ENCODE results near the gene TMEM169.

Gene TMEM169

DNA sequence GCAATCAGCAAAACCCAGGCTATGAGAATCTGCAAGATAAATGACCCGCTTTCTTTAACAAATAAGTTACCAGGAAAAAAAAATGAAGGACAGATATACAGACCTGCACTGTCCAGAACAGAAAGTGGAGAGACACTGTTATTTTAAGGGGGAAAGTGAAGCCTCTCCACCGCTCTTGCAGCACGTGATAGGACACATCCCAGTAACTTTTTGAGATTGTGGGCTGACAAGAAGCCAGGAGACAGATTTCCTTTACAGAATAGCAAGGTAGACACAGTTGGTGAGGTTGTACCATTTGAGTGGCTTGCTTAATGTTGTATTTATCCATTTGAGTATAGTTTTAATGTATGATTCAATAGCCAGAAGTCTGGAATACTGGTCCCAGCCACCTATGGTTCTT, 13.0 kb downstream of the TMEM169 start:
- TF ChIP-seq, protein P1, sequence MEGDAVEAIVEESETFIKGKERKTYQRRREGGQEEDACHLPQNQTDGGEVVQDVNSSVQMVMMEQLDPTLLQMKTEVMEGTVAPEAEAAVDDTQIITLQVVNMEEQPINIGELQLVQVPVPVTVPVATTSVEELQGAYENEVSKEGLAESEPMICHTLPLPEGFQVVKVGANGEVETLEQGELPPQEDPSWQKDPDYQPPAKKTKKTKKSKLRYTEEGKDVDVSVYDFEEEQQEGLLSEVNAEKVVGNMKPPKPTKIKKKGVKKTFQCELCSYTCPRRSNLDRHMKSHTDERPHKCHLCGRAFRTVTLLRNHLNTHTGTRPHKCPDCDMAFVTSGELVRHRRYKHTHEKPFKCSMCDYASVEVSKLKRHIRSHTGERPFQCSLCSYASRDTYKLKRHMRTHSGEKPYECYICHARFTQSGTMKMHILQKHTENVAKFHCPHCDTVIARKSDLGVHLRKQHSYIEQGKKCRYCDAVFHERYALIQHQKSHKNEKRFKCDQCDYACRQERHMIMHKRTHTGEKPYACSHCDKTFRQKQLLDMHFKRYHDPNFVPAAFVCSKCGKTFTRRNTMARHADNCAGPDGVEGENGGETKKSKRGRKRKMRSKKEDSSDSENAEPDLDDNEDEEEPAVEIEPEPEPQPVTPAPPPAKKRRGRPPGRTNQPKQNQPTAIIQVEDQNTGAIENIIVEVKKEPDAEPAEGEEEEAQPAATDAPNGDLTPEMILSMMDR (IDR thresholded peaks at IDR 0.05) = no peak

GRCh38 chr2:216098421-216099334, 17.0 kb downstream of the TMEM169 start:
- TF ChIP-seq, protein P1 (IDR thresholded peaks at IDR 0.05) = no peak

GRCh38 chr2:216101109-216101508, 19.4 kb downstream of the TMEM169 start:
- TF ChIP-seq, protein P1 (IDR thresholded peaks at IDR 0.05) = no peak

DNA sequence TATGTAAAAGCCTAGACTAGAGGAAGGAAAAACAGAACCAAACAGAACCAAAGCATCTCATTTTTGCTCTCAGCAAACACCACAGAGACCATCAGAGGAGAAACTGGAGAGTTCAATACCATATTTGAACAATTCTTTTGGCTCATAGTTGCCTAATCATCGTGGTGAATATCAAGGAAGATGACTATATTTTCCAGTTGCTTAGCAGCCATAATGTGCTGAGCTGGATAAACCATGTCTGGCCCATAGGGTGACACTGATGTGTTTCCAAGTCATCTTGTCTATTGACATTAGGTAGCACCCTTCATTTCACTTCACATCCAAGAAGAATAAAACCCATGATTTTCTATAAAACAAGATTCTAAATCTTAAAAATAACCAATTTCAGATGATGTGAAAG, 21.5 kb downstream of the TMEM169 start:
- TF ChIP-seq, protein P1 (IDR thresholded peaks at IDR 0.05) = no peak

GRCh38 chr2:216104691-216105090, 23.0 kb downstream of the TMEM169 start:
- TF ChIP-seq, protein P1 (IDR thresholded peaks at IDR 0.05) = no peak

- TF ChIP-seq, protein P1 (IDR thresholded peaks at IDR 0.05) = no peak
Observed at GRCh38 chr2:216107320-216107719, 25.6 kb downstream of the TMEM169 start.

DNA sequence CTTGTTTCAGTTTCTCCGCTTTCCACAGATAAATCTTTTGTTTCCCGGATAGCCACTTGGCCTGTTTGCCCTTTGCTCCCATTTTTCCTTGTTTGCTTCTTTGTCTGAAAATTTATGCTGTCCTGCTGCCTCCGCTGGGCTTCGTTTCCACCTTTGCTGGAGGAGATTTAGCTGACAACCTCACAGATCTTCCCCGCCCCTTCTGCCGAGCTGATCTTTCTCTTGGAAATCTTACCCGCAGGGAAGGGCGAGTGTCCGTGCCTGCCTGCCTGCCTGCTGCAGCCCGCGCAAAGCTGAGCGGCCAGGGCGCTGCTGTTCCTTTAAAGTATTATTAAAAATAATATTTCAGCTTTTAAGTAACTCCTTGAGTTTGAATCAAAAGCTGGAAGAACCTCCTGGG, 26.0 kb downstream of the TMEM169 start:
- TF ChIP-seq, protein P1 (IDR thresholded peaks at IDR 0.05) = no peak

All from LNCAP (cell line).